Astrocyte (in vitro differentiated cells and primary cell): ENCODE results near the gene CPHXL2.

Experiments used
- EZH2 ChIP-seq: IDR thresholded peaks from 2 replicates; pipeline ENCODE4 v1.6.1; 2012; ENCODE audit warnings: mild to moderate bottlenecking, low read length, inconsistent platforms; ENCODE audit not compliant: insufficient read depth
- TF ChIP-seq, protein P1 (sequence below): IDR thresholded peaks from 2 replicates; pipeline ENCODE4 v1.5.1; 2011; ENCODE audit warnings: low read depth, mild to moderate bottlenecking, inconsistent platforms, low read length, moderate library complexity; ENCODE audit not compliant: insufficient read depth

GRCh38 chr16:75658175-75658574 is 18.6 kb downstream of the CPHXL2 start:
- TF ChIP-seq EZH2, result no peak
- TF ChIP-seq, protein P1, sequence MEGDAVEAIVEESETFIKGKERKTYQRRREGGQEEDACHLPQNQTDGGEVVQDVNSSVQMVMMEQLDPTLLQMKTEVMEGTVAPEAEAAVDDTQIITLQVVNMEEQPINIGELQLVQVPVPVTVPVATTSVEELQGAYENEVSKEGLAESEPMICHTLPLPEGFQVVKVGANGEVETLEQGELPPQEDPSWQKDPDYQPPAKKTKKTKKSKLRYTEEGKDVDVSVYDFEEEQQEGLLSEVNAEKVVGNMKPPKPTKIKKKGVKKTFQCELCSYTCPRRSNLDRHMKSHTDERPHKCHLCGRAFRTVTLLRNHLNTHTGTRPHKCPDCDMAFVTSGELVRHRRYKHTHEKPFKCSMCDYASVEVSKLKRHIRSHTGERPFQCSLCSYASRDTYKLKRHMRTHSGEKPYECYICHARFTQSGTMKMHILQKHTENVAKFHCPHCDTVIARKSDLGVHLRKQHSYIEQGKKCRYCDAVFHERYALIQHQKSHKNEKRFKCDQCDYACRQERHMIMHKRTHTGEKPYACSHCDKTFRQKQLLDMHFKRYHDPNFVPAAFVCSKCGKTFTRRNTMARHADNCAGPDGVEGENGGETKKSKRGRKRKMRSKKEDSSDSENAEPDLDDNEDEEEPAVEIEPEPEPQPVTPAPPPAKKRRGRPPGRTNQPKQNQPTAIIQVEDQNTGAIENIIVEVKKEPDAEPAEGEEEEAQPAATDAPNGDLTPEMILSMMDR, result no peak
